Neural cell (in vitro differentiated cells): ENCODE measurements around the gene CAP2. TPM values are rescaled to one million over a fixed set of nuclear protein-coding genes. Genes with fewer than 3 reads are reported as not detected.

Source experiments
- H2AFZ ChIP-seq: fragments of 200-600, 300-800 bp; sonication (generic), shearing (Covaris generic); 2 replicates; pipeline ENCODE4 v1.6.0; 2014; ENCODE audit warnings: low read depth, mild to moderate bottlenecking, antibody characterized with exemption, low read length, moderate library complexity
- H3F3A ChIP-seq: fragments of 200-600 bp; shearing (Covaris generic); 2 replicates; pipeline ENCODE4 v1.6.1; 2016; ENCODE audit warnings: mild to moderate bottlenecking, moderate library complexity, mixed read lengths, antibody characterized with exemption, low read length; ENCODE audit not compliant: insufficient read depth, poor library complexity, severe bottlenecking
- H3K27ac ChIP-seq: fragments of 200-600, 300-800 bp; sonication (generic), shearing (Covaris generic); 2 replicates; pipeline ENCODE4 v1.5.1; 2014; ENCODE audit warnings: mild to moderate bottlenecking, low read length, moderate library complexity
- H3K27me3 ChIP-seq: fragments of 300-800, 200-600 bp; sonication (generic), shearing (Covaris generic); 2 replicates; pipeline ENCODE4 v1.6.0; 2014; ENCODE audit warnings: mild to moderate bottlenecking, low read depth, low read length, moderate library complexity; ENCODE audit not compliant: insufficient read depth
- H3K36me3 ChIP-seq: fragments of 300-800, 200-600 bp; sonication (generic), shearing (Covaris generic); 2 replicates; pipeline ENCODE4 v1.5.1; 2014; ENCODE audit warnings: mild to moderate bottlenecking, antibody characterized with exemption, low read length, moderate library complexity; ENCODE audit not compliant: insufficient read depth
- H3K4me2 ChIP-seq: fragments of 300-800, 200-600 bp; sonication (generic), shearing (Covaris generic); 2 replicates; pipeline ENCODE4 v1.6.0; 2014; ENCODE audit warnings: mild to moderate bottlenecking, low read length
- H3K4me3 ChIP-seq: fragments of 300-800, 200-600 bp; sonication (generic), shearing (Covaris generic); 2 replicates; pipeline ENCODE4 v1.5.1; 2014; ENCODE audit warnings: mild to moderate bottlenecking, low read length, moderate library complexity
- H3K79me2 ChIP-seq: fragments of 200-600 bp; shearing (Covaris generic); replicated peaks from 2 replicates; pipeline ENCODE4 v1.6.0; 2014; ENCODE audit warnings: mild to moderate bottlenecking, low read length, moderate library complexity; ENCODE audit not compliant: insufficient read depth
- H3K9ac ChIP-seq: fragments of 300-800, 200-600 bp; sonication (generic), shearing (Covaris generic); 2 replicates; pipeline ENCODE4 v1.6.1; 2016; ENCODE audit warnings: mild to moderate bottlenecking, low read length, mixed read lengths
- H3K9me2 ChIP-seq: fragments of 200-600 bp; shearing (Covaris generic); 2 replicates; pipeline ENCODE4 v1.6.1; 2016; ENCODE audit warnings: mild to moderate bottlenecking, low read length, mixed read lengths; ENCODE audit not compliant: insufficient read depth
- H3K9me3 ChIP-seq: fragments of 200-600, 300-800 bp; sonication (generic), shearing (Covaris generic); 2 replicates; pipeline ENCODE4 v1.6.1; 2016; ENCODE audit warnings: mild to moderate bottlenecking, mixed run types, low read length, moderate library complexity, mixed read lengths
- H4K20me1 ChIP-seq: fragments of 200-600 bp; shearing (Covaris generic); 2 replicates; pipeline ENCODE4 v1.6.1; 2016; ENCODE audit warnings: mild to moderate bottlenecking, mixed run types; ENCODE audit not compliant: insufficient read depth
- MXI1 ChIP-seq: fragments of 450-650 bp; conservative IDR thresholded peaks from 2 replicates; pipeline ENCODE4 v1.6.1; 2014; ENCODE audit warnings: antibody characterized with exemption, mild to moderate bottlenecking; ENCODE audit not compliant: poor library complexity, severe bottlenecking
- RAD21 ChIP-seq: fragments of 450-650 bp; conservative IDR thresholded peaks from 2 replicates; pipeline ENCODE4 v1.6.1; 2014; ENCODE audit warnings: antibody characterized with exemption, mild to moderate bottlenecking, moderate library complexity
- SMC3 ChIP-seq: fragments of 450-650 bp; conservative IDR thresholded peaks from 2 replicates; pipeline ENCODE4 v1.6.1; 2014; ENCODE audit warnings: antibody characterized with exemption, mild to moderate bottlenecking, moderate library complexity; ENCODE audit not compliant: poor library complexity
- TAF1 ChIP-seq: IDR thresholded peaks from 2 replicates; pipeline ENCODE4 v1.6.1; 2012; ENCODE audit warnings: low read depth
- polyA plus RNA-seq: library from polyadenylated mRNA; depleted of rRNA; stranded (reverse); fragments of >200 nt; gene quantifications from 2 replicates; pipeline ENCODE4 v1.2.3, GENCODE V29; 2014
- TF ChIP-seq, protein P1 (sequence below): IDR thresholded peaks from 2 replicates; pipeline ENCODE4 v1.6.1; 2012; ENCODE audit warnings: borderline replicate concordance

Gene CAP2
- polyA plus RNA-seq, 1 donor from 2014 or later, result 13.4 TPM

DNA sequence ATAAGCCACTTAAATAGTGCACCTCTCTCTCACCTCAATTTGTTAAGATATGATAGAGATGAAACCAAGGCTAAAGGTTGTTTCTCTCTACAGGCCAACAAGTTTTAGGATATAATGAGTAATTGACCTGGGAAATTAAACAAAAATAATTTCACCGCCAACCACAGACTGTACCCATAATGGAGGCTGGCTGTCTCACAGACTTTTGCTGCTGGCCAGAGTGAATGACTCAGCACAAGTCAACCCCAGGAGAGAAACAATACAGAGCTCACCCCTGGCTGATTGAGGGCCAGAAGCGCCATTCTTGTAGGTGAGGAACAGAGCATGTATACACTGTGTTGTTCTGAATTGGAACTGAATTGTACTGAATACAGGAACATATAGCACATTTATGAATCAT lies 99.9 kb downstream of the CAP2 start:
- Histone ChIP-seq H3K4me2 (no peak overlapping the region), H3K27me3 (no peaks in the 10 kb centered on the region), H3K36me3 (no peaks in the 10 kb centered on the region), H3K9me3 (no peaks in the 10 kb centered on the region), H3K9ac (no peak overlapping the region), H2AFZ (no peak overlapping the region), H4K20me1 (no peaks in the 10 kb centered on the region), H3K9me2 (no peaks in the 10 kb centered on the region), H3K79me2 (no peaks in the 10 kb centered on the region), H3K4me3 (no peak overlapping the region), H3K27ac (no peak overlapping the region), H3F3A (no peaks in the 10 kb centered on the region)
- TF ChIP-seq TAF1, result no peak

DNA sequence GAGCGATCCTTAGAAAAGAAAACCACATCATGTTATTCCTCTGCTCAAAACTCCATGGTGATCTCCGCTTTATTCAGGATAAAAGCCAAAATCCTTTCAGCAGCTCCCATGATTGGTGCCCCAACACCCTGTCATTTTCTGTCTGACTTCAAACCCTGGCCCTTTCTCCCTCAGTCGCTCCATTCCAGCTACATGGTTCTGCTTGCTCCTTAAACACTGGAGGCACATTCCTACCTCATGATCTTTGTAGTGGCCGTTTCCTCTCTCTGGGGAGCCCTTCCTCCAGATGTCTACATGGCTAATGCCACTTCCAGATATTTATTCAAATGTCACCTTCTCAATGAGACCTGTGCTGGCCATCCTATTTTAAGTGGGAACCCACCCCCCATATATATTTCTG lies 100.8 kb downstream of the CAP2 start:
- Histone ChIP-seq H3K4me2 (no peak overlapping the region), H3K79me2 (no peaks in the 10 kb centered on the region), H2AFZ (no peak overlapping the region), H3K9ac (no peak overlapping the region), H3F3A (no peaks in the 10 kb centered on the region), H3K36me3 (no peaks in the 10 kb centered on the region), H3K4me3 (no peak overlapping the region), H3K9me3 (no peaks in the 10 kb centered on the region), H3K27me3 (no peaks in the 10 kb centered on the region), H3K9me2 (no peaks in the 10 kb centered on the region), H3K27ac (no peak overlapping the region), H4K20me1 (no peaks in the 10 kb centered on the region)
- TF ChIP-seq RAD21 (no peak), SMC3 (no peak)
- TF ChIP-seq, protein P1, sequence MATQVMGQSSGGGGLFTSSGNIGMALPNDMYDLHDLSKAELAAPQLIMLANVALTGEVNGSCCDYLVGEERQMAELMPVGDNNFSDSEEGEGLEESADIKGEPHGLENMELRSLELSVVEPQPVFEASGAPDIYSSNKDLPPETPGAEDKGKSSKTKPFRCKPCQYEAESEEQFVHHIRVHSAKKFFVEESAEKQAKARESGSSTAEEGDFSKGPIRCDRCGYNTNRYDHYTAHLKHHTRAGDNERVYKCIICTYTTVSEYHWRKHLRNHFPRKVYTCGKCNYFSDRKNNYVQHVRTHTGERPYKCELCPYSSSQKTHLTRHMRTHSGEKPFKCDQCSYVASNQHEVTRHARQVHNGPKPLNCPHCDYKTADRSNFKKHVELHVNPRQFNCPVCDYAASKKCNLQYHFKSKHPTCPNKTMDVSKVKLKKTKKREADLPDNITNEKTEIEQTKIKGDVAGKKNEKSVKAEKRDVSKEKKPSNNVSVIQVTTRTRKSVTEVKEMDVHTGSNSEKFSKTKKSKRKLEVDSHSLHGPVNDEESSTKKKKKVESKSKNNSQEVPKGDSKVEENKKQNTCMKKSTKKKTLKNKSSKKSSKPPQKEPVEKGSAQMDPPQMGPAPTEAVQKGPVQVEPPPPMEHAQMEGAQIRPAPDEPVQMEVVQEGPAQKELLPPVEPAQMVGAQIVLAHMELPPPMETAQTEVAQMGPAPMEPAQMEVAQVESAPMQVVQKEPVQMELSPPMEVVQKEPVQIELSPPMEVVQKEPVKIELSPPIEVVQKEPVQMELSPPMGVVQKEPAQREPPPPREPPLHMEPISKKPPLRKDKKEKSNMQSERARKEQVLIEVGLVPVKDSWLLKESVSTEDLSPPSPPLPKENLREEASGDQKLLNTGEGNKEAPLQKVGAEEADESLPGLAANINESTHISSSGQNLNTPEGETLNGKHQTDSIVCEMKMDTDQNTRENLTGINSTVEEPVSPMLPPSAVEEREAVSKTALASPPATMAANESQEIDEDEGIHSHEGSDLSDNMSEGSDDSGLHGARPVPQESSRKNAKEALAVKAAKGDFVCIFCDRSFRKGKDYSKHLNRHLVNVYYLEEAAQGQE, result no peak

DNA sequence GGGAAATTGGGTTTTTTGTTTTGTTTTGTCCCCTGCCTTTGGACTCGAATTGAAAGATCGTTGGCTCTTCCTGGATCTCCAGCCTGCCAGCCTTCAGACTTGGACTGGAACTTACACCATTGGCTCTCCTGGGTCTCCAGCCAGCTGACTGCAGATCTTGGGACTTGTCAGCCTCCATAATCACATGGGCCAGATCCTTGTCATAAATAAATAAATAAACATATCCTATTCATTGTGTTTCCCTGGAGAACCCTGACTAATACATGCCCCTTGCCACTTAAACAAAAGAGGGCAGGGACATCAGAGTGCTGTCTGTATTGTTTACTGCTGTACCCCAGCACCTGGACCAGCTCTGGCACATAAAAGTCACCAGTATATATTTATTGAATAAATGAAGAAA lies 101.5 kb downstream of the CAP2 start:
- H3K79me2 ChIP-seq, result no peaks in the 10 kb centered on the region
- H3K36me3 ChIP-seq, result no peaks in the 10 kb centered on the region
- H3K9me2 ChIP-seq, result no peaks in the 10 kb centered on the region
- TF ChIP-seq, protein P1, result no peak
- no peak for TF ChIP-seq MXI1
- no peak for TF ChIP-seq TAF1
- H3F3A ChIP-seq, result no peaks in the 10 kb centered on the region
- H3K4me3 ChIP-seq, result no peak overlapping the region
- no peaks in the 10 kb centered on the region for H4K20me1 ChIP-seq
- H3K27ac ChIP-seq, result no peak overlapping the region
- no peak overlapping the region for H2AFZ ChIP-seq
- H3K9me3 ChIP-seq, result no peaks in the 10 kb centered on the region
- H3K9ac ChIP-seq, result no peak overlapping the region
- H3K4me2 ChIP-seq, result no peak overlapping the region
- no peaks in the 10 kb centered on the region for H3K27me3 ChIP-seq
